Endothelial cell (in vitro differentiated cells): ENCODE data around the gene MED9. TPM values are rescaled to one million over a fixed set of nuclear protein-coding genes. Genes with fewer than 3 reads are reported as not detected.

Experiments used
- DNase-seq: peaks from one replicate; pipeline ENCODE4 v3.0.0; 2021; ENCODE audit warnings: low spot score
- H3K27ac Mint-ChIP-seq: one replicate; pipeline ENCODE4 v1.8.0; 2021; ENCODE audit warnings: mixed read lengths, inconsistent platforms; ENCODE audit not compliant: unreplicated experiment
- H3K27me3 Mint-ChIP-seq: one replicate; pipeline ENCODE4 v1.8.0; 2021; ENCODE audit warnings: mild to moderate bottlenecking, moderate library complexity, mixed read lengths, inconsistent platforms; ENCODE audit not compliant: unreplicated experiment
- H3K36me3 Mint-ChIP-seq: one replicate; pipeline ENCODE4 v1.8.0; 2021; ENCODE audit warnings: mild to moderate bottlenecking, low read depth, mixed read lengths, inconsistent platforms; ENCODE audit not compliant: unreplicated experiment
- H3K4me1 Mint-ChIP-seq: one replicate; pipeline ENCODE4 v1.8.0; 2021; ENCODE audit warnings: mild to moderate bottlenecking, mixed read lengths, inconsistent platforms; ENCODE audit not compliant: unreplicated experiment
- H3K4me3 Mint-ChIP-seq: one replicate; pipeline ENCODE4 v1.8.0; 2021; ENCODE audit warnings: mild to moderate bottlenecking, mixed read lengths, inconsistent platforms; ENCODE audit not compliant: unreplicated experiment
- H3K9me3 Mint-ChIP-seq: one replicate; pipeline ENCODE4 v1.8.0; 2021; ENCODE audit warnings: mixed read lengths, inconsistent platforms; ENCODE audit not compliant: unreplicated experiment
- CTCF ChIP-seq: fragments of 200-600 bp; sonication (generic); IDR thresholded peaks from one replicate; pipeline ENCODE4 v1.5.0; 2021; ENCODE audit warnings: antibody characterized with exemption; ENCODE audit not compliant: unreplicated experiment
- total RNA-seq: library from RNA; stranded (reverse); fragmentation: NEBNext Ultra II Directional; extraction: Animal tissue kit (Norgen Biotek cat#: 25700); gene quantifications from one replicate; pipeline ENCODE4 v1.2.1, GENCODE V29; 2021; ENCODE audit not compliant: unreplicated experiment

The MED9 gene
- total RNA-seq, 1 donor from 2014 or later: 14.2 TPM

GRCh38 chr17:17494499-17494869 lies 17.7 kb downstream of the MED9 start:
- no peak for TF ChIP-seq CTCF
- H3K9me3 Mint-ChIP-seq: no peaks in the 10 kb centered on the region
- H3K4me3 Mint-ChIP-seq: peak overlapping the region; percentile 62
- peaks cover 12% of the 10 kb centered on the region for H3K36me3 Mint-ChIP-seq
- DNase-seq: no peak
- H3K27me3 Mint-ChIP-seq: peaks cover 13% of the 10 kb centered on the region
- peaks cover 9% of the 10 kb centered on the region for H3K4me1 Mint-ChIP-seq
- no peak overlapping the region for H3K27ac Mint-ChIP-seq

GRCh38 chr17:17494870-17495535 lies 18.2 kb downstream of the MED9 start:
- H3K4me1 Mint-ChIP-seq: peaks cover 9% of the 10 kb centered on the region
- no peaks in the 10 kb centered on the region for H3K9me3 Mint-ChIP-seq
- peaks cover 12% of the 10 kb centered on the region for H3K36me3 Mint-ChIP-seq
- H3K27me3 Mint-ChIP-seq: peaks cover 13% of the 10 kb centered on the region
- no peak for TF ChIP-seq CTCF
- H3K4me3 Mint-ChIP-seq: peak overlapping the region; percentile 62
- DNase-seq: peak; percentile 45
- H3K27ac Mint-ChIP-seq: no peak overlapping the region

GRCh38 chr17:17495536-17496188 lies 18.9 kb downstream of the MED9 start:
- Mint-ChIP-seq H3K27ac (no peak overlapping the region), H3K36me3 (peaks cover 12% of the 10 kb centered on the region), H3K27me3 (peaks cover 15% of the 10 kb centered on the region), H3K9me3 (no peaks in the 10 kb centered on the region), H3K4me1 (peaks cover 9% of the 10 kb centered on the region), H3K4me3 (peak overlapping the region; percentile 87)
- DNase-seq: peak; percentile 31
- TF ChIP-seq CTCF: no peak

GRCh38 chr17:17496189-17497064 lies 19.6 kb downstream of the MED9 start, which contains the start of gene RASD1:
TSS of gene RASD1 (minus strand) at chr17:17496395. CDS start at chr17:17496181, 214 bp downstream.
- peak; percentile 89 for DNase-seq
- Mint-ChIP-seq H3K9me3 (no peaks in the 10 kb centered on the region), H3K4me3 (peak within 1 kb of the TSS; percentile 87), H3K27me3 (peaks cover 15% of the 10 kb centered on the region), H3K36me3 (peaks cover 12% of the 10 kb centered on the region), H3K27ac (no peak within 1 kb of the TSS), H3K4me1 (peaks cover 9% of the 10 kb centered on the region)
- peak; percentile 97 for TF ChIP-seq CTCF
